CD4-positive, alpha-beta T cell (primary cell): ENCODE results near the gene AHNAK2. TPM values are rescaled to one million over a fixed set of nuclear protein-coding genes. Genes with fewer than 3 reads are reported as not detected.

ENCODE experiments used
- ATAC-seq: fragments of 200-7000 bp; cut with Tn5 transposase; one replicate; pipeline ENCODE4 v1.10.0; 2022; ENCODE audit warnings: mild to moderate bottlenecking; ENCODE audit not compliant: poor library complexity
- CTCF ChIA-PET: fragments of 350-600 bp; sonication (Branson Sonifier 250); formaldehyde crosslinking; loops from one replicate; lab custom pipeline; 2021; ENCODE audit warnings: antibody characterized with exemption, inconsistent platforms; lab: Charles Lee
- POLR2A ChIA-PET: fragments of 350-600 bp; sonication (Branson Sonifier 250); formaldehyde crosslinking; loops from one replicate; lab custom pipeline; 2021; ENCODE audit warnings: antibody characterized with exemption, inconsistent platforms; lab: Charles Lee
- DNase-seq, 14 experiments: peaks; one replicate each; pipeline ENCODE4 v3.0.0-alpha.2; 2013 to 2020; ENCODE audit warnings: mixed read lengths in 2 of 14
- H3K27ac ChIP-seq, 2 donors: one replicate each; pipeline versions ENCODE4 v1.5.1 to v1.7.0; 2013; ENCODE audit warnings: low read length in 2 of 2, low read depth in 1 of 2, mild to moderate bottlenecking in 1 of 2
- H3K27me3 ChIP-seq, 2 experiments: 1 replicate in 1 of 2; 2 replicates in 1 of 2; pipeline versions ENCODE4 v1.6.1 to v1.7.0; 2013; ENCODE audit warnings: low read length in 2 of 2, control low read depth in 1 of 2, mild to moderate bottlenecking in 1 of 2, moderate library complexity in 1 of 2; ENCODE audit not compliant: insufficient read depth in 2 of 2, control insufficient read depth in 1 of 2
- H3K36me3 ChIP-seq: one replicate; pipeline ENCODE4 v1.6.1; 2013; ENCODE audit warnings: low read length, control low read depth; ENCODE audit not compliant: insufficient read depth
- H3K4me1 ChIP-seq: one replicate; pipeline ENCODE4 v1.6.1; 2013; ENCODE audit warnings: low read length, control low read depth; ENCODE audit not compliant: insufficient read depth
- H3K4me3 ChIP-seq: one replicate; pipeline ENCODE4 v1.5.1; 2013; ENCODE audit warnings: mild to moderate bottlenecking, low read length, moderate library complexity
- H3K9me3 ChIP-seq, 2 experiments: 1 replicate in 1 of 2; 2 replicates in 1 of 2; pipeline versions ENCODE4 v1.6.1 to v1.7.0; 2013; ENCODE audit warnings: low read length in 2 of 2, mild to moderate bottlenecking in 2 of 2, control low read depth in 1 of 2, moderate library complexity in 1 of 2; ENCODE audit not compliant: control insufficient read depth in 1 of 2, insufficient read depth in 1 of 2
- H3K27ac Mint-ChIP-seq: one replicate; pipeline ENCODE4 v1.8.0; 2020; ENCODE audit warnings: mixed read lengths
- H3K27me3 Mint-ChIP-seq: one replicate; pipeline ENCODE4 v1.8.0; 2021; ENCODE audit warnings: mixed read lengths
- H3K36me3 Mint-ChIP-seq: one replicate; pipeline ENCODE4 v1.8.0; 2021; ENCODE audit warnings: low read depth, mixed read lengths
- H3K4me1 Mint-ChIP-seq: one replicate; pipeline ENCODE4 v1.8.0; 2021; ENCODE audit warnings: low read depth, mixed read lengths
- H3K4me3 Mint-ChIP-seq: one replicate; pipeline ENCODE4 v1.8.0; 2020; ENCODE audit warnings: mild to moderate bottlenecking, mixed read lengths
- H3K9me3 Mint-ChIP-seq: one replicate; pipeline ENCODE4 v1.8.0; 2020; ENCODE audit warnings: mixed read lengths
- intact Hi-C, 2 experiments: fragments of 100-400 bp; cut with DNase I in 1 of 2; cut with micrococcal nuclease in 1 of 2; formaldehyde crosslinking; loops; one replicate each; pipeline versions ENCODE4 v1.15.1 to v1.9.0; 2023 to 2025; cut with DNase I, micrococcal nuclease
- total RNA-seq, 174 experiments: library from RNA in 2 of 174; stranded (reverse) in 2 of 174; gene quantifications; one replicate each; pipeline ENCODE4 v1.2.3 and lab custom pipeline; 2021 to 2026
- TF ChIP-seq, protein P1 (sequence below): fragments of 200-600 bp; IDR thresholded peaks from one replicate; pipeline ENCODE4 v1.8.0; 2022; ENCODE audit warnings: antibody characterized with exemption, mild to moderate bottlenecking

The AHNAK2 gene
- total RNA-seq, 2 experiments from 2014 or later, result 0.05 TPM; not detected in 1

DNA sequence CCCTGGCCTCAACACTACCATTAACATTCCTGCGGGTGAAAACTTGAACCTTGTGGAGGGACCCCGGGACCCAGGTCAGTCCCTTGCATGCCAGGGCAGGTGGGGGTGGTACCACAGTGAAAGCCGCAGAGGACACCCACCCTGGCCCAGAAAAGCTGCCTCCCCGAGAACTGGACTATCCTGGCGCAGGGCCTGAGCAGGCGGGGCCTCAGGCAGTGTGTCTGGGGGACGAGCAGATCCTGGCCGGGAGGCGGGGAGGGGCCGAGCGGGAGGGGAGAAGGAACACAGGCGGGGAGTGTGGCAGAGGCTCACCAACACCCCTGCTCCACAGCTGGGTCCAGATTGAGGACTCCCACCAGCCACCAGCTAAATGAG lies 10.0 kb downstream of the AHNAK2 start:
- ChIA-PET CTCF (no interaction called here), POLR2A (no interaction called here)
- peaks cover 0 to 20% of the 10 kb centered on the region in 2 experiments for H3K9me3 ChIP-seq
- H3K4me1 ChIP-seq, result peaks cover 6% of the 10 kb centered on the region
- no peak overlapping the region for H3K4me3 Mint-ChIP-seq
- H3K27me3 Mint-ChIP-seq, result peaks cover 10% of the 10 kb centered on the region
- ATAC-seq (no peak), DNase-seq (peak in 1 of 14 experiments; percentile 10)
- intact Hi-C loops, result no loop called here
- H3K27ac ChIP-seq, result no peak overlapping the region
- peaks cover 15 to 35% of the 10 kb centered on the region in 2 experiments for H3K27me3 ChIP-seq
- H3K27ac Mint-ChIP-seq, result no peak overlapping the region
- no peak overlapping the region for H3K4me3 ChIP-seq
- TF ChIP-seq, protein P1, sequence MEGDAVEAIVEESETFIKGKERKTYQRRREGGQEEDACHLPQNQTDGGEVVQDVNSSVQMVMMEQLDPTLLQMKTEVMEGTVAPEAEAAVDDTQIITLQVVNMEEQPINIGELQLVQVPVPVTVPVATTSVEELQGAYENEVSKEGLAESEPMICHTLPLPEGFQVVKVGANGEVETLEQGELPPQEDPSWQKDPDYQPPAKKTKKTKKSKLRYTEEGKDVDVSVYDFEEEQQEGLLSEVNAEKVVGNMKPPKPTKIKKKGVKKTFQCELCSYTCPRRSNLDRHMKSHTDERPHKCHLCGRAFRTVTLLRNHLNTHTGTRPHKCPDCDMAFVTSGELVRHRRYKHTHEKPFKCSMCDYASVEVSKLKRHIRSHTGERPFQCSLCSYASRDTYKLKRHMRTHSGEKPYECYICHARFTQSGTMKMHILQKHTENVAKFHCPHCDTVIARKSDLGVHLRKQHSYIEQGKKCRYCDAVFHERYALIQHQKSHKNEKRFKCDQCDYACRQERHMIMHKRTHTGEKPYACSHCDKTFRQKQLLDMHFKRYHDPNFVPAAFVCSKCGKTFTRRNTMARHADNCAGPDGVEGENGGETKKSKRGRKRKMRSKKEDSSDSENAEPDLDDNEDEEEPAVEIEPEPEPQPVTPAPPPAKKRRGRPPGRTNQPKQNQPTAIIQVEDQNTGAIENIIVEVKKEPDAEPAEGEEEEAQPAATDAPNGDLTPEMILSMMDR, result no peak
- H3K36me3 Mint-ChIP-seq, result no peaks in the 10 kb centered on the region
- H3K4me1 Mint-ChIP-seq, result no peaks in the 10 kb centered on the region
- no peaks in the 10 kb centered on the region for H3K9me3 Mint-ChIP-seq
- no peaks in the 10 kb centered on the region for H3K36me3 ChIP-seq

DNA sequence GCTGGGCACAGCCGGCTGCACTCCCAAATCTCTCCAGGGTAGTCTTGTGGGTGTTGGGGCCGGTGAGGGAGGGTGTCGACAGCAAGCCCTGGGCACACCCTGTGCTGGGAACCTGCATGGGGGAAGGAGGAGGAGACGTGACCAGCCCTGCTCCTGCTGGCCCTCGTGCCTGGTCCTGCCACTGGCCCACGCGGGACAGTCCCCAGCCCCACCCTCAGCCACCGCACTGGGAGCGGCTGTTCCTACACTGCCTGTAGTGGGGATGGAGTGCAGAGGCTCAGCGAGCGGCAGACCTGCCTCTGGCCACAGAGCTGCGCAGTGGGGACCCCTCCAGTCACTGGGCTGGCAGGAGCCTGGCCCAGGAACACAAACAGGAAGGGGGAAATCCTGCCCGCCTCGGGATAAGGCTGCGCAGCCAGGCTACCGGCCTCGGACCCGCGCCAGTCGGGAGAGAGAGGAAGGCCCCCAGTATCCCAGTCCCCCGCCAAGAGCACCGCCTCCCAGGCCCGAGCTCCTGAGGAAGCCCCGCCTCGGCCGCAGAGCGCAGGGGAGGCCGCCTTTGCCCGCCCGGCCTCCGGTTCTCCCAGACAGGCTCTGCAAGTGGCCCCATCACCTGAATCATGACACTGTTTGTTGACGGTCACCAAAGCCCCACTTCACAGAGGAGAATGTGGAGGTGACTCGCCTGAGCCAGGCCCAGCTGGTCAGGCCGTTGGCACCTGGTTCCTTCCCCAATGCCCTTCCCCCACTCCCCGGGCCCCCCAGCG lies 10.6 kb downstream of the AHNAK2 start:
- ChIA-PET CTCF (no interaction called here), POLR2A (no interaction called here)
- no peak overlapping the region for H3K27ac Mint-ChIP-seq
- TF ChIP-seq, protein P1, result no peak
- Histone ChIP-seq H3K4me1 (peaks cover 6% of the 10 kb centered on the region), H3K27ac (no peak overlapping the region), H3K36me3 (no peaks in the 10 kb centered on the region), H3K27me3 (peaks cover 15 to 33% of the 10 kb centered on the region in 2 experiments), H3K4me3 (no peak overlapping the region), H3K9me3 (peaks cover 0 to 20% of the 10 kb centered on the region in 2 experiments)
- ATAC-seq (no peak), DNase-seq (peak in 2 of 14 experiments; percentile 1 to 16)
- H3K36me3 Mint-ChIP-seq, result no peaks in the 10 kb centered on the region
- H3K4me3 Mint-ChIP-seq, result no peak overlapping the region
- H3K27me3 Mint-ChIP-seq, result peaks cover 10% of the 10 kb centered on the region
- H3K9me3 Mint-ChIP-seq, result no peaks in the 10 kb centered on the region
- H3K4me1 Mint-ChIP-seq, result no peaks in the 10 kb centered on the region
- intact Hi-C loops, result no loop called here

DNA sequence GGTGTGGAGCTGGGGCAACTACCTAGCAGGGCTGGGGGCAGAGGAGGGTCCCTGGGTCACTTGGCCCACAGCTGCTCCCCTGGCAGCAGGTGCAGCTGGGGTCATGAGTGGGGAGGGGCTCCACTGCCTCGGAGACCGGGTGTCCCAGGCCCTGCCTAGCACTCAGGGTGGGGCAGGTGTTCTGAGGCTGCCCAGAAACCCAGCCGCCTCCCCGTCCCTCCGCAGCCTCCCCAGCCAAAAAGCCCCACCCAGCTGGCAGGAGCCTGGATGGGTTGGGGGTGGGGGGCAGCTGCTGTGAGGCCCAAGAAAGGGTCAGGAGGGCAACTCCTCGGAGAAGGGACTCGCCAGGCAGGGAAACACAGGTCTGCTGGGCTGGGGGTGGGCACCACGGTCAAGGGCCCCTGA lies 11.2 kb downstream of the AHNAK2 start:
- Mint-ChIP-seq H3K27me3 (peaks cover 10% of the 10 kb centered on the region), H3K9me3 (no peaks in the 10 kb centered on the region), H3K4me3 (no peak overlapping the region), H3K27ac (no peak overlapping the region), H3K36me3 (no peaks in the 10 kb centered on the region), H3K4me1 (no peaks in the 10 kb centered on the region)
- CTCF ChIA-PET, result no interaction called here
- Histone ChIP-seq H3K36me3 (no peaks in the 10 kb centered on the region), H3K9me3 (peaks cover 0 to 20% of the 10 kb centered on the region in 2 experiments), H3K27ac (no peak overlapping the region), H3K27me3 (peaks cover 15 to 33% of the 10 kb centered on the region in 2 experiments), H3K4me3 (no peak overlapping the region), H3K4me1 (peaks cover 6% of the 10 kb centered on the region)
- POLR2A ChIA-PET, result no interaction called here
- ATAC-seq (no peak), DNase-seq (no peak)
- TF ChIP-seq, protein P1, result no peak
- intact Hi-C loops, result no loop called here
